DMS53 (cell line): ENCODE measurements around the gene TNKS1BP1.
"Not testable (repeated sequence)": the region's sequence is repeated elsewhere in the genome, so short reads cannot be mapped to it uniquely, and the experiment has no call there.

Source experiments
- DNase-seq: peaks from one replicate; lab custom pipeline; 2025; lab: John Stamatoyannopoulos, UW

TNKS1BP1 gene

GRCh38 chr11:57310630-57311086 lies 14.1 kb downstream of the TNKS1BP1 start:
- DNase-seq, result peak; percentile 35

- no peak for DNase-seq
Observed at GRCh38 chr11:57310091-57310490, 14.7 kb downstream of the TNKS1BP1 start.

GRCh38 chr11:57309106-57310059 lies 15.4 kb downstream of the TNKS1BP1 start:
- no peak for DNase-seq

DNA sequence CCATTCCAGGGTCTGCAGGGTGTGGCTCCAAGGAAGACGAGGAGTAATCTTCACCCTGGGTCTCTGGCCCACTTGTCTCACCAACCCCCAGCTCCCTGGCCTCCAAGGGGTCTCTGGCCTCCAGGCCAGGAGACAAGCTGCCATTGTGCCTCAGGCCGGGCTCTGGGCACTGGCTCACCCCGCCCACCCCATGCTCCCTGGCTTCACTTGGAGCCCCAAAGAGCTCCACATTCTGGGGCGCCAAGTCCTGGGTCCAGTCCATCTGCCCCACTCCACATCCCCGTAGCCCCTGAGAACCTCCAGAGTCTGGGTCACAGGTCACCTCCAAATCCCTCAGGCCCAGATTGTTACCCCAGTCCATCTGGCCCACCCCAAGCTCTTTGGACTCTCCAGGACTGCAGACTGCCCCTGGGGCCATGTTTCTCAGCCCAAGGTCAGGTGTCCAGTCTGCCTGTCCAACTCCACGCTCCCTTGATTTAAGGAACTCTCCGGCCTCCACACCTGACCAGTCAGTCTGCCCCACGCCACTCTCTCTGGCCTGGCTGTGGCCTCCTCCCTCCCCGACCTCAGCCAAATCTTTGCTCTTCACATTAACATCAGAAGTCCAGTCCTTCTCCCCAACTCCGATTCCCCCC lies 16.2 kb downstream of the TNKS1BP1 start:
- no peak for DNase-seq

- DNase-seq, result peak; percentile 11
Observed at GRCh38 chr11:57307666-57308270, 17.0 kb downstream of the TNKS1BP1 start.

DNA sequence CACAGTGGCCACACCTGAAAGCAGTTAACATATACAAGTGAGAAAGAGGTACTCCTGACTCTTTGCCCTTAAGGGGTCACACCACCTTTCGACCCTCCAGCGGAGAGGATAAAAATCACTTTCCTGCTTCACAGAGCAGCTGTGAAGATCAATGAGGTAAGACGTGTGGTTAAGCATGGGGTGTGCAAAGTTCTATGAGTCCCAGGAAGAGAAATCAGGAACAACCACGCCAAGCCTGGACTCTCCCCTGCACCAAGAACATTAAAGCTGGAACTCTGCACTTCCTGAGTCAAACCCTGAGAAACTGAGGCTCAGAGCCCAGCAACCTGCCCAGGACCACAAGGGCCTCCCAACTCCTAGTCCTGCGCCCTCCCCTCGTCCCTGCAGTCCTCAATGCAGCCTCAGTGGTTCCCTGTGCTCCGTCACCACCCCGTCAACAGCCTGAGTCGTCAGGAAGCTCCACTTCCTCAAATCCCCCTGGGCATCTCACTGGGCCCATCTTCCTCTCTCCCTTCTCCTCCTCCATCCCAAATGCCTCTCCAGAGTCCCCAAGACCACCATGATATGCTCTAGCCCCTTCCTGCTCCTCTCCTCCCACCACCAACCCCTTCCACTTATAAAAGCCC lies 17.7 kb downstream of the TNKS1BP1 start:
- no peak for DNase-seq

DNA sequence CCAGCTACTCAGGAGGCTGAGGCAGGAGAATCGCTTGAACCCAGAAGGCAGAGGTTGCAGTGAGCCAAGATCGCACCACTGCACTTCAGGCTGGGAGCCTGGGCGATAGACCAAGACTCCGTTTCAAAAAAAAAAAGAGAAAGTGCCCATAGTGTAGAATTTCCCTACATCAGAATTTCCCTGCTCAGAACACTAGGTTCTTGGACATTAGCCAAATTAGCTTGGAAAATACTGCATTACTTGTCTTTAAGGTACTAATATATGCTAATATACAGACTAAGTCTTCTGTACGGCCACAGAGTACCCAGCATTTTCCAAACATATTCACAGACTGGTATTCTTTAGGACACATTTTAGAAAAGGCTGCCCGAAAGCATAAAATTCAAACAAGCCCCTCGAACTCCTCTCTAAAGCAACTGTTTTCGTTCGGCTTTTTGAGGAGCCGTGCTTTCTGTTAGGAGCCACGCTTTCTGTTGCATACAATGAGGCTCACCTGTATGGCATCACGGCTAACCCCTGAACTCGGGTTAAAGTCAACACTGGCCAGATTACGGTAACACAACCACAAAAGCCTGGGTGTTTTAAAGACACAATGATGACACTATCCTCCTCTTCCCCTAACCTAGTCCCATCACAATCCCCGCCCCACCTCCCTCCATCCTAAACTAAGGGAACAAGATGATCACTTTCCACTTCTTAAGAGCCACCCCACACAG lies 18.4 kb downstream of the TNKS1BP1 start:
- no peak for DNase-seq

GRCh38 chr11:57305523-57305922 lies 19.2 kb downstream of the TNKS1BP1 start:
- DNase-seq, result no peak

GRCh38 chr11:57303990-57304579 lies 20.7 kb downstream of the TNKS1BP1 start:
- peak; percentile 90 for DNase-seq

DNA sequence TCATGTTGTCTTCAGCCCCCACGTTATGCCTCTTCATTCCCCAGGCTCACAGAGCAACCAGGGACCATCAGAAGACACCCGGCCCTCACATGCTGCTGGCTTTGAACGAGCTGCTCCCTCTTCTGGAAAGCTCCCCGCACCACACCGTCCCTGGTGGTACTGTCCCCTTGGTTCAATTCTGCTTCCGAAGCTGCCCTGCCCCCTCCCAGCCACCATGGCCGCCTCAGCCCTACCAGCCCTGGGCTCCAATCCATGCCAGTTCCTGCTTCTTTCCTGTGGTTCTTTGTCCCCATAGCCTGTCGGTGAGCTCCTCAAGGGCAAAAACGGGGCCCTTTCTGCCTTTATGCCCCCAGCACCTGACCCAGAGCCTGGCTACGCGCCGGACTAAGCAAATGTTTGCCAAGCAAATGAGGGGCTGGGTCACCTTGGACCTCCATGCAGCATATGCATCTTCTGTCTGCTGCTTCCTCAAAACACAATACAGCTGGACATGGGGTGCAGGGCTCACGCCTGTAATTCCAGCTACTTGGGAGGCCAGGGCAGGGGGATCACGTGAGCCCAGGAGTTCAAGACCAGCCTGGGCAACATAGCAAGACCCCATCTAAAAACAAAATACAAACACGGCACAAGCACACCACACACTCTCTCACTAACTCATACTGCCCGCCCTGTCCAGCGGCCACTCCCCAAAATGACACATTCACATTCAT lies 21.3 kb downstream of the TNKS1BP1 start:
- peak; percentile 63 for DNase-seq

- no peak for DNase-seq
Observed at GRCh38 chr11:57302489-57302888, 22.3 kb downstream of the TNKS1BP1 start.

- no peak for DNase-seq
Observed at GRCh38 chr11:57301711-57302423, 22.9 kb downstream of the TNKS1BP1 start.

- no peak for DNase-seq
Observed at GRCh38 chr11:57300785-57301184, 24.0 kb downstream of the TNKS1BP1 start.

- DNase-seq, result no peak
Observed at GRCh38 chr11:57299150-57299737, 25.5 kb downstream of the TNKS1BP1 start.

DNA sequence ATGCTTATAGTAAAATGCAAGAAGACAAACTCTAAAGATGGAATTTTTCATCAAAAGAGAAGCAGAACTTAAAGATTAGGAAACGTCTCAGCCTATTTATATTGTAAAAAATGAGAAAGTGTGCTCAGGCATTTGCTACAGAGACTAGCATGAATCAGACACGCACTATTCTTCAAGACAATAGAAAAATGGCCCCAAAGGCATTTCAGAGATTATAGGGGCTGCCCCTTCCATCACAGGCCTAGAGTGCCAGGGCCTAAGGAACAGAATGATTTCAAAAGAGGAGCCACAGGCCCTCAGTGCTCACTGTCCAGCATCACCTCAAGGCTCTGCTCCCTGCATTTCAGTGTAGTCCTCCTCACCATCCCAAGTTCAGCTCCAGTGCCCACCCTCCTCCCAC lies 27.5 kb downstream of the TNKS1BP1 start:
- no peak for DNase-seq

DNA sequence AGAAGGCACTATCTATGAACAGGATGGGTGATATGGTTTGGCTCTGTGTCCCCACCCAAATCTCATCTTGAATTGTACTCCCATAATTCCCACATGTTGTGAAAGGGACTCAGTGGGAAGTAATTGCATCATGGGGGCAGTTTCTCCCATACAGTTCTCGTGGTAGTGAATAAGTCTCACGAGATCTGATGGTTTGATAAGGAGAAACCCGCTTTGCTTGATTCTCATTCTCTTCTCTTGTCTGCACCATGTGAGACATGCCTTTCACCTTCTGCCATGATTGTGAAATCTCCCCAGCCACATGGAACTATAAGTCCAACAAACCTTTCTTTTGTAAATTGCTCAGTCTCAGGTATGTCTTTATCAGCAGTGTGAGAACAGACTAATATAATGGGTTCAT lies 28.5 kb downstream of the TNKS1BP1 start:
- DNase-seq, result not testable (repeated sequence)

- peak; percentile 34 for DNase-seq
Observed at GRCh38 chr11:57294225-57295131, 30.3 kb downstream of the TNKS1BP1 start.

GRCh38 chr11:57290288-57290687 lies 34.5 kb downstream of the TNKS1BP1 start:
- DNase-seq, result no peak
